ENCODE measurements around the gene CCND1. TPM values are rescaled to one million over a fixed set of nuclear protein-coding genes. Genes with fewer than 3 reads are reported as not detected.

The CCND1 gene
- total and polyA plus RNA-seq, 4 experiments from 2014 or later, result 1.00 to 1.8 (median 1.6) TPM

- POLR2A ChIA-PET (ENCODE audit: partially characterized antibody), result interaction anchor here (0.9 kb wide), 1 partner anchor 17 kb away, joined by 4 read pairs; the partner anchor contains the start of gene LTO1
- CTCF ChIA-PET (ENCODE audit: partially characterized antibody), result interaction anchor here (0.6 to 2.2 kb wide), 2 partner anchors 11 to 884 kb away, joined by 4 to 7 read pairs; no protein-coding TSS in a partner anchor
- H3K4me3 Mint-ChIP-seq, result no peak overlapping the region
- no peak overlapping the region for H3K27ac ChIP-seq (ENCODE audit: low read depth, low read length)
- H3K4me3 ChIP-seq (ENCODE audit: low read length in 2 of 2), result no peak overlapping the region
- no peak overlapping the region for H3K27ac Mint-ChIP-seq
- peaks cover 1 to 13% of the 10 kb centered on the region in 2 donors for H3K36me3 Mint-ChIP-seq
- DNase-seq, result no peak
- intact Hi-C loops (cut with micrococcal nuclease), result no loop called here
- no peaks in the 10 kb centered on the region for H3K27me3 Mint-ChIP-seq
- H3K36me3 ChIP-seq (ENCODE audit: insufficient read depth, low read length), result peaks cover 4% of the 10 kb centered on the region
- no peaks in the 10 kb centered on the region for H3K4me1 ChIP-seq (ENCODE audit: insufficient read depth, low read length)
- H3K9me3 ChIP-seq (ENCODE audit: control insufficient read depth in 1 of 2, low read length in 2 of 2), result no peaks in the 10 kb centered on the region
- no peaks in the 10 kb centered on the region for H3K27me3 ChIP-seq (ENCODE audit: insufficient read depth, low read length)
- H3K4me1 Mint-ChIP-seq, result peaks cover 0 to 1% (median 0%) of the 10 kb centered on the region in 4 donors
- no peaks in the 10 kb centered on the region for H3K9me3 Mint-ChIP-seq
Observed at GRCh38 chr11:69658626-69659450, 17.9 kb downstream of the CCND1 start.

DNA sequence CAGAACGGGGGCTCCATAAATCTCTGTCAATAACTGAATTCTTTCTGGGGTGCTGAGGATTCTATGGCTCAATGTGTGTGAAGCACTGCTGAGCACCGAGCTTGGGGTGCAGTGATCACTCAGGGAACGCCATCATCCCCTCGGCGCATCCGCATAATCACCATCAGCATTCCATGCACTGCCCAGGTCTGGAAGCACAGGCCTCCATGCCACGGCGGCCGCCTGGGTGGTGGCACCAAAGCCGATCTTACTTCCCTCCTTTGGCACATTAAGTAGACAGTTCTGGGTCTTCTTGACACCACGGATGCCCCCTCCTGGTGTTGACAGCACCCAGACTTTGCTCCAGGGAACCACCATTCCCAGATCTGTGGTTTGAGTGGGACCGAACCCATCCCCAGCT lies 18.6 kb downstream of the CCND1 start:
- Histone ChIP-seq H3K27me3 (ENCODE audit: insufficient read depth, low read length) (no peaks in the 10 kb centered on the region), H3K9me3 (ENCODE audit: control insufficient read depth in 1 of 2, low read length in 2 of 2) (no peaks in the 10 kb centered on the region), H3K4me1 (ENCODE audit: insufficient read depth, low read length) (no peaks in the 10 kb centered on the region), H3K4me3 (ENCODE audit: low read length in 2 of 2) (no peak overlapping the region), H3K36me3 (ENCODE audit: insufficient read depth, low read length) (peaks cover 7% of the 10 kb centered on the region), H3K27ac (ENCODE audit: low read depth, low read length) (no peak overlapping the region)
- Mint-ChIP-seq H3K9me3 (no peaks in the 10 kb centered on the region), H3K27me3 (no peaks in the 10 kb centered on the region), H3K4me1 (peaks cover 0 to 1% (median 0%) of the 10 kb centered on the region in 4 donors), H3K27ac (no peak overlapping the region), H3K4me3 (no peak overlapping the region), H3K36me3 (peaks cover 5 to 21% of the 10 kb centered on the region in 2 donors)
- ChIA-PET CTCF (ENCODE audit: partially characterized antibody) (interaction anchor here (2.2 kb wide), 1 partner anchor 10 kb away, joined by 7 read pairs; no protein-coding TSS in a partner anchor), POLR2A (ENCODE audit: partially characterized antibody) (interaction anchor here (0.9 kb wide), 1 partner anchor 16 kb away, joined by 4 read pairs; the partner anchor contains the start of gene LTO1)
- intact Hi-C loops (cut with micrococcal nuclease), result no loop called here
- DNase-seq, result no peak

GRCh38 chr11:69660001-69660500 lies 19.1 kb downstream of the CCND1 start:
- CTCF ChIA-PET (ENCODE audit: partially characterized antibody), result interaction anchor here (2.2 kb wide), 1 partner anchor 10 kb away, joined by 7 read pairs; no protein-coding TSS in a partner anchor
- POLR2A ChIA-PET (ENCODE audit: partially characterized antibody), result interaction anchor here (0.9 kb wide), 1 partner anchor 15 kb away, joined by 4 read pairs; the partner anchor contains the start of gene LTO1
- H3K27ac Mint-ChIP-seq, result no peak overlapping the region

DNA sequence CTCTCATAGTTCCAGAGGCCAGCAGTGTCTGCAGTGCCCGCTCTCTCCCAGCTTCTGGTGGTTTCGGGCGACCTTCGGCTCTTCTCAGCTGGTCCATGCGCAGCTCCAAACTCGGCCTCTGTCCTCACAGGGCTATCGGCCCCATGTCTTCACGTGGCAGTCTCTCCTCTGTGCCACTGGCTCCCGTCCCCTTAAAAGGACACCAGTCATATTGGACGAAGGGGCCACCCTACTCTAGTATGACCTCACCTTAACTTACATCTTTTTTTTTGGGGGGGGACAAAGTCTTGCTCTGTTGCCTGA lies 20.4 kb downstream of the CCND1 start:
- Mint-ChIP-seq H3K27ac (no peak overlapping the region), H3K36me3 (peaks cover 14 to 30% of the 10 kb centered on the region in 2 donors), H3K4me3 (no peak overlapping the region), H3K27me3 (no peaks in the 10 kb centered on the region), H3K4me1 (peaks cover 0 to 1% (median 0%) of the 10 kb centered on the region in 4 donors), H3K9me3 (no peaks in the 10 kb centered on the region)
- H3K36me3 ChIP-seq (ENCODE audit: insufficient read depth, low read length), result peaks cover 13% of the 10 kb centered on the region
- ChIA-PET CTCF (ENCODE audit: partially characterized antibody) (interaction anchor here (1.2 to 2.2 kb wide), 2 partner anchors 9 kb away, joined by 5 to 7 read pairs; no protein-coding TSS in a partner anchor), POLR2A (ENCODE audit: partially characterized antibody) (no interaction called here)
- H3K27ac ChIP-seq (ENCODE audit: low read depth, low read length), result no peak overlapping the region
- intact Hi-C loops (cut with micrococcal nuclease), result no loop called here
- H3K4me1 ChIP-seq (ENCODE audit: insufficient read depth, low read length), result no peaks in the 10 kb centered on the region
- H3K27me3 ChIP-seq (ENCODE audit: insufficient read depth, low read length), result no peaks in the 10 kb centered on the region
- no peaks in the 10 kb centered on the region for H3K9me3 ChIP-seq (ENCODE audit: control insufficient read depth in 1 of 2, low read length in 2 of 2)
- H3K4me3 ChIP-seq (ENCODE audit: low read length in 2 of 2), result no peak overlapping the region
- DNase-seq, result no peak

More at GRCh38 chr11:69660001-69660500, 19.1 kb downstream of the CCND1 start:
- H3K4me3 Mint-ChIP-seq, result no peak overlapping the region
- no peaks in the 10 kb centered on the region for H3K9me3 Mint-ChIP-seq
- no peaks in the 10 kb centered on the region for H3K4me1 ChIP-seq (ENCODE audit: insufficient read depth, low read length)
- H3K4me1 Mint-ChIP-seq, result peaks cover 0 to 1% (median 0%) of the 10 kb centered on the region in 4 donors
- peaks cover 12% of the 10 kb centered on the region for H3K36me3 ChIP-seq (ENCODE audit: insufficient read depth, low read length)
- H3K27me3 ChIP-seq (ENCODE audit: insufficient read depth, low read length), result no peaks in the 10 kb centered on the region
- H3K27ac ChIP-seq (ENCODE audit: low read depth, low read length), result no peak overlapping the region
- intact Hi-C loops (cut with micrococcal nuclease), result no loop called here
- no peaks in the 10 kb centered on the region for H3K27me3 Mint-ChIP-seq
- no peaks in the 10 kb centered on the region for H3K9me3 ChIP-seq (ENCODE audit: control insufficient read depth in 1 of 2, low read length in 2 of 2)
- no peak for DNase-seq
- peaks cover 9 to 25% of the 10 kb centered on the region in 2 donors for H3K36me3 Mint-ChIP-seq
- no peak overlapping the region for H3K4me3 ChIP-seq (ENCODE audit: low read length in 2 of 2)

DNA sequence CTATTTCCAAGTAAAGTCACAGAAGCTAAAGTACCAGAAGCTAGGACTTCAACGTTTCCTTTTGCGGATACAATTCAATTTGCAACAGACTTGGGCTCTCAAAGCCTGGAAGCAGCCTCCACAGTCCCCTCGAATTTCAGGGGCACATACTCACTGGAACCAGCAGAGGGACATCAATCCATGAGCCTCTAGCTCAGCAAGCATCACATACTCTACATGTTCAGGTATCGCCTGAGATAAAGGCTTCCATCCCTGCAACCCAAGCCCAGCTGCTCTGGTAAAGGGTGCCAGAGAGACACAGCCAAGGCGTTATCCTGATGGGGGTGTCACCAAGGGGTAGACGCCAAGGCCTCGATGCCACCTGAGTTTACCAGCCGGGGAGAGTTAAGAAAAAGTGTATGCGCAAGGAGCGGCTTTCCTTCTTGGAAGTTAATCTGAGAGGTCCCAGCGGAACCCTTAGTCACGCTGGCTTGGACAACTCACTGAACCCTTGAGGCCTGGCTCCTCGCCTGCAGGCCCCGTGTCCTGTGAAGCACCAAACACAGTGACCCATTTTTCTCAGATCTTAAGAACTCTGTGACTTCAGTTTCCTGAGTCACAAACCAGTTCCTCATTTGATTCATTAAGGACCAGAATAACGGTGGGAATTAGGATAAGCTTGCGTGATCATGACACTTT lies 21.2 kb downstream of the CCND1 start:
- Mint-ChIP-seq H3K36me3 (peaks cover 15 to 33% of the 10 kb centered on the region in 2 donors), H3K27me3 (no peaks in the 10 kb centered on the region), H3K4me3 (no peak overlapping the region), H3K27ac (peak overlapping the region in 1 of 7 donors; percentile 21), H3K9me3 (no peaks in the 10 kb centered on the region), H3K4me1 (peaks cover 0 to 1% (median 0%) of the 10 kb centered on the region in 4 donors)
- CTCF ChIA-PET (ENCODE audit: partially characterized antibody), result interaction anchor here (1.2 kb wide), 1 partner anchor 9 kb away, joined by 5 read pairs; no protein-coding TSS in a partner anchor
- Histone ChIP-seq H3K4me1 (ENCODE audit: insufficient read depth, low read length) (no peaks in the 10 kb centered on the region), H3K27ac (ENCODE audit: low read depth, low read length) (no peak overlapping the region), H3K36me3 (ENCODE audit: insufficient read depth, low read length) (peaks cover 14% of the 10 kb centered on the region), H3K4me3 (ENCODE audit: low read length in 2 of 2) (no peak overlapping the region), H3K27me3 (ENCODE audit: insufficient read depth, low read length) (no peaks in the 10 kb centered on the region), H3K9me3 (ENCODE audit: control insufficient read depth in 1 of 2, low read length in 2 of 2) (no peaks in the 10 kb centered on the region)
- DNase-seq, result no peak
- intact Hi-C loops (cut with micrococcal nuclease), result no loop called here
- POLR2A ChIA-PET (ENCODE audit: partially characterized antibody), result no interaction called here

- peaks cover 17% of the 10 kb centered on the region for H3K36me3 ChIP-seq (ENCODE audit: insufficient read depth, low read length)
- H3K27ac ChIP-seq (ENCODE audit: low read depth, low read length), result no peak overlapping the region
- Mint-ChIP-seq H3K36me3 (peaks cover 21 to 39% of the 10 kb centered on the region in 2 donors), H3K4me3 (no peak overlapping the region), H3K27me3 (no peaks in the 10 kb centered on the region), H3K9me3 (no peaks in the 10 kb centered on the region), H3K27ac (no peak overlapping the region), H3K4me1 (peaks cover 0 to 1% (median under 1%) of the 10 kb centered on the region in 4 donors)
- H3K4me3 ChIP-seq (ENCODE audit: low read length in 2 of 2), result no peak overlapping the region
- no peaks in the 10 kb centered on the region for H3K27me3 ChIP-seq (ENCODE audit: insufficient read depth, low read length)
- H3K9me3 ChIP-seq (ENCODE audit: control insufficient read depth in 1 of 2, low read length in 2 of 2), result no peaks in the 10 kb centered on the region
- POLR2A ChIA-PET (ENCODE audit: partially characterized antibody), result no interaction called here
- DNase-seq, result no peak
- H3K4me1 ChIP-seq (ENCODE audit: insufficient read depth, low read length), result no peaks in the 10 kb centered on the region
- intact Hi-C loops (cut with micrococcal nuclease), result no loop called here
- CTCF ChIA-PET (ENCODE audit: partially characterized antibody), result interaction anchor here (1.2 kb wide), 1 partner anchor 8 kb away, joined by 5 read pairs; no protein-coding TSS in a partner anchor
Observed at GRCh38 chr11:69662806-69663205, 21.9 kb downstream of the CCND1 start.

GRCh38 chr11:69663326-69663725 lies 22.4 kb downstream of the CCND1 start:
- CTCF ChIA-PET (ENCODE audit: partially characterized antibody), result no interaction called here
- H3K9me3 ChIP-seq (ENCODE audit: control insufficient read depth in 1 of 2, low read length in 2 of 2), result no peaks in the 10 kb centered on the region
- H3K9me3 Mint-ChIP-seq, result no peaks in the 10 kb centered on the region
- peaks cover 17% of the 10 kb centered on the region for H3K36me3 ChIP-seq (ENCODE audit: insufficient read depth, low read length)
- POLR2A ChIA-PET (ENCODE audit: partially characterized antibody), result no interaction called here
- no peak overlapping the region for H3K4me3 Mint-ChIP-seq
- intact Hi-C loops (cut with micrococcal nuclease), result no loop called here
- H3K4me1 ChIP-seq (ENCODE audit: insufficient read depth, low read length), result no peaks in the 10 kb centered on the region
- H3K4me1 Mint-ChIP-seq, result peaks cover 0 to 1% (median under 1%) of the 10 kb centered on the region in 4 donors
- peak overlapping the region in 1 of 7 donors; percentile 17 for H3K27ac Mint-ChIP-seq
- H3K4me3 ChIP-seq (ENCODE audit: low read length in 2 of 2), result no peak overlapping the region
- H3K27me3 Mint-ChIP-seq, result no peaks in the 10 kb centered on the region
- DNase-seq, result no peak
- H3K27ac ChIP-seq (ENCODE audit: low read depth, low read length), result no peak overlapping the region
- H3K27me3 ChIP-seq (ENCODE audit: insufficient read depth, low read length), result no peaks in the 10 kb centered on the region
- peaks cover 23 to 43% of the 10 kb centered on the region in 2 donors for H3K36me3 Mint-ChIP-seq

Data from CD4-positive, alpha-beta memory T cell (primary cell).